H1 (cell line): ENCODE data around the gene ECI1. TPM values are rescaled to one million over a fixed set of nuclear protein-coding genes. Genes with fewer than 3 reads are reported as not detected.

Source experiments
- CTCF ChIA-PET: fragments of 300-600 bp; sonication (Branson Sonifier 250); formaldehyde crosslinking; loops from one replicate; lab custom pipeline; 2021; ENCODE audit not compliant: partially characterized antibody; lab: Charles Lee
- POLR2A ChIA-PET: fragments of 300-600 bp; sonication (Branson Sonifier 250); formaldehyde crosslinking; loops from one replicate; lab custom pipeline; 2021; ENCODE audit warnings: inconsistent platforms; ENCODE audit not compliant: partially characterized antibody; lab: Charles Lee
- DNase-seq, 2 experiments: peaks; one replicate each; pipeline versions ENCODE4 v3.0.0 to v3.0.0-alpha.2; 2010 to 2022; ENCODE audit warnings: low spot score in 2 of 2, low read depth in 1 of 2, mixed read lengths in 1 of 2
- FAIRE-seq: peaks from 2 replicates; lab custom pipeline; 2011; peaks lifted over from hg19 to GRCh38; lab: Jason Lieb, UNC
- H2AFZ ChIP-seq: 2 replicates; pipeline ENCODE4 v1.8.1; 2012; ENCODE audit warnings: low read length, inconsistent platforms
- H2AK5ac ChIP-seq: 2 replicates; pipeline ENCODE4 v1.6.1; 2013; ENCODE audit warnings: low read depth, low read length
- H2BK120ac ChIP-seq: replicated peaks from 2 replicates; pipeline ENCODE3; 2013; ENCODE audit warnings: low read depth, low read length, inconsistent platforms
- H2BK12ac ChIP-seq: 2 replicates; pipeline ENCODE4 v1.6.1; 2013; ENCODE audit warnings: low read depth, low read length
- H2BK15ac ChIP-seq: 2 replicates; pipeline ENCODE4 v1.6.1; 2013; ENCODE audit warnings: low read length
- H2BK20ac ChIP-seq: 2 replicates; pipeline ENCODE4 v1.6.1; 2013; ENCODE audit warnings: low read length
- H2BK5ac ChIP-seq: 2 replicates; pipeline ENCODE4 v1.6.1; 2013; ENCODE audit warnings: low read depth, low read length
- H3K14ac ChIP-seq: 2 replicates; pipeline ENCODE4 v1.6.1; 2013; ENCODE audit warnings: inconsistent platforms; ENCODE audit not compliant: insufficient read length
- H3K18ac ChIP-seq: 2 replicates; pipeline ENCODE4 v1.6.1; 2013; ENCODE audit warnings: low read length; ENCODE audit errors: extremely low read depth
- H3K23ac ChIP-seq: 2 replicates; pipeline ENCODE4 v1.6.1; 2013; ENCODE audit warnings: inconsistent platforms; ENCODE audit not compliant: insufficient read length
- H3K23me2 ChIP-seq: 2 replicates; pipeline ENCODE4 v1.6.1; 2013; ENCODE audit warnings: low read depth, low read length
- H3K27ac ChIP-seq: 2 replicates; pipeline ENCODE4 v1.6.1; 2011; ENCODE audit warnings: low read depth, low read length, inconsistent platforms
- H3K27me3 ChIP-seq, 4 experiments: replicated peaks in 1 of 4; 1 replicate in 1 of 4; 2 replicates in 3 of 4; pipeline versions ENCODE4 v1.6.1 to v1.8.1; 2011 to 2013; ENCODE audit warnings: low read length in 3 of 4, mild to moderate bottlenecking in 3 of 4, inconsistent platforms in 2 of 4, mixed read lengths in 2 of 4, moderate library complexity in 1 of 4; ENCODE audit not compliant: control insufficient read depth in 3 of 4, insufficient read depth in 3 of 4; ENCODE audit errors: extremely low read depth in 1 of 4
- H3K36me3 ChIP-seq, 4 experiments: 2 replicates each; pipeline versions ENCODE4 v1.6.1 to v1.8.1; 2011 to 2013; ENCODE audit warnings: mild to moderate bottlenecking in 4 of 4, low read length in 3 of 4, moderate library complexity in 2 of 4, control low read depth in 1 of 4, inconsistent platforms in 1 of 4; ENCODE audit not compliant: insufficient read depth in 4 of 4, control insufficient read depth in 2 of 4
- H3K4ac ChIP-seq: replicated peaks from 2 replicates; pipeline ENCODE3; 2013; ENCODE audit warnings: low read length, low read depth, mixed read lengths, inconsistent platforms; ENCODE audit not compliant: insufficient read length
- H3K4me1 ChIP-seq, 4 experiments: replicated peaks in 1 of 4; 1 replicate in 1 of 4; 2 replicates in 3 of 4; pipeline versions ENCODE4 v1.6.1 to v1.8.1; 2011 to 2013; ENCODE audit warnings: low read length in 3 of 4, inconsistent platforms in 2 of 4, mixed read lengths in 1 of 4; ENCODE audit not compliant: insufficient read depth in 4 of 4, control insufficient read depth in 3 of 4
- H3K4me2 ChIP-seq, 2 experiments: 2 replicates each; pipeline versions ENCODE4 v1.6.1 to v1.8.1; 2011 to 2013; ENCODE audit warnings: low read depth in 2 of 2, low read length in 2 of 2, control low read depth in 1 of 2, inconsistent platforms in 1 of 2, mild to moderate bottlenecking in 1 of 2; ENCODE audit not compliant: insufficient read depth in 1 of 2
- H3K4me3 ChIP-seq, 4 experiments: fragments of 200-600, 300-600 bp in 1 of 4; sonication (generic), shearing (Covaris generic), sonication (Bioruptor Twin) in 1 of 4; 2 replicates each; pipeline versions ENCODE4 v1.5.1 to v1.8.1; 2011 to 2016; ENCODE audit warnings: low read length in 4 of 4, low read depth in 3 of 4, control low read depth in 2 of 4, inconsistent platforms in 2 of 4, mild to moderate bottlenecking in 2 of 4, mixed read lengths in 1 of 4, moderate library complexity in 1 of 4; ENCODE audit not compliant: insufficient read depth in 2 of 4; ENCODE audit errors: extremely low read depth in 1 of 4
- H3K56ac ChIP-seq: replicated peaks from 2 replicates; pipeline ENCODE3; 2013; ENCODE audit warnings: low read depth, mild to moderate bottlenecking, mixed read lengths, low read length, inconsistent platforms; ENCODE audit not compliant: insufficient read length
- H3K79me1 ChIP-seq: 2 replicates; pipeline ENCODE4 v1.6.1; 2013; ENCODE audit warnings: low read depth, low read length, control low read depth
- H3K79me2 ChIP-seq, 2 experiments: 2 replicates each; pipeline versions ENCODE4 v1.6.1 to v1.8.1; 2012 to 2013; ENCODE audit warnings: low read length in 2 of 2, mild to moderate bottlenecking in 2 of 2, inconsistent platforms in 1 of 2; ENCODE audit not compliant: insufficient read depth in 2 of 2, control insufficient read depth in 1 of 2
- H3K9ac ChIP-seq, 4 experiments: replicated peaks in 1 of 4; 1 replicate in 1 of 4; 2 replicates in 3 of 4; pipeline versions ENCODE4 v1.6.1 to v1.8.1; 2011 to 2013; ENCODE audit warnings: low read depth in 3 of 4, low read length in 3 of 4, control low read depth in 2 of 4, mild to moderate bottlenecking in 2 of 4, moderate library complexity in 2 of 4, inconsistent platforms in 1 of 4; ENCODE audit errors: extremely low read depth in 1 of 4
- H3K9me3 ChIP-seq, 2 experiments: 2 replicates each; pipeline versions ENCODE4 v1.6.1 to v1.8.1; 2012 to 2013; ENCODE audit warnings: mild to moderate bottlenecking in 2 of 2, moderate library complexity in 2 of 2, control low read depth in 1 of 2, inconsistent platforms in 1 of 2, low read depth in 1 of 2, low read length in 1 of 2, mixed read lengths in 1 of 2; ENCODE audit not compliant: insufficient read depth in 2 of 2
- H4K20me1 ChIP-seq, 2 experiments: replicated peaks in 1 of 2; 2 replicates each; pipeline versions ENCODE3 to v1.8.1; 2011 to 2013; ENCODE audit warnings: inconsistent platforms in 2 of 2, low read length in 2 of 2, mild to moderate bottlenecking in 1 of 2; ENCODE audit not compliant: insufficient read depth in 2 of 2, control insufficient read depth in 1 of 2
- H4K5ac ChIP-seq: 2 replicates; pipeline ENCODE4 v1.6.1; 2013; ENCODE audit warnings: low read length, low read depth, mixed read lengths, inconsistent platforms; ENCODE audit not compliant: insufficient read length
- H4K8ac ChIP-seq: 2 replicates; pipeline ENCODE4 v1.8.0; 2013; ENCODE audit warnings: mild to moderate bottlenecking, moderate library complexity, low read length, inconsistent platforms; ENCODE audit not compliant: insufficient read depth; ENCODE audit errors: extremely low read depth
- H4K91ac ChIP-seq: replicated peaks from 2 replicates; pipeline ENCODE3; 2013; ENCODE audit warnings: low read length, mixed read lengths, inconsistent platforms; ENCODE audit not compliant: insufficient read length
- PHF8 ChIP-seq: fragments of 200-600 bp; sonication (generic); conservative IDR thresholded peaks from 2 replicates; pipeline ENCODE4 v1.7.1; 2012; ENCODE audit warnings: low read depth, mild to moderate bottlenecking, inconsistent platforms, low read length, moderate library complexity
- WGBS, 2 experiments: shearing (Covaris generic) in 1 of 2; methylation state at CpG; one replicate each; pipeline versions ENCODE4 v1.1.6 to v1.1.7; 2013 to 2015; ENCODE audit warnings: low lambda C conversion rate in 2 of 2, mixed read lengths in 2 of 2, inconsistent platforms in 1 of 2, low coverage in 1 of 2, missing lambda C conversion rate in 1 of 2; ENCODE audit not compliant: insufficient replicate concordance in 2 of 2, insufficient coverage in 1 of 2, insufficient read length in 1 of 2; ENCODE audit errors: extremely low coverage in 1 of 2, missing lambda C conversion rate in 1 of 2; 5-methylcytosine and 5-hydroxymethylcytosine counted together
- polyA plus RNA-seq, 7 experiments: library from polyadenylated mRNA; depleted of rRNA in 3 of 7; stranded (reverse) in 5 of 7; unstranded in 2 of 7; fragments of >200 nt in 5 of 7; fragments of 200-250 nt in 2 of 7; gene quantifications; 1 replicate in 5 of 7; 2 replicates in 1 of 7; 4 replicates in 1 of 7; pipeline versions ENCODE4 v1.2.1 to v1.2.3, GENCODE V29; 2011 to 2013; ENCODE audit warnings: missing spikeins in 2 of 7, mixed read lengths in 2 of 7
- total RNA-seq: library from RNA; stranded (reverse); fragmentation: NEBNext Ultra II Directional; extraction: Animal tissue kit (Norgen Biotek cat#: 25700); gene quantifications from 2 replicates; pipeline ENCODE4 v1.2.1, GENCODE V29; 2021

The ECI1 gene
- total and polyA plus RNA-seq, 2 of the 8 experiments (the other 6 are each of a cell fraction or from before 2014, with no cell fraction given) = 79.5 to 151 TPM

- Histone ChIP-seq H2BK12ac (no peak overlapping the region), H3K4ac (no peak overlapping the region), H2BK120ac (no peak overlapping the region), H3K27ac (no peak overlapping the region), H2AFZ (no peak overlapping the region), H4K5ac (no peak overlapping the region), H2BK20ac (no peak overlapping the region), H3K56ac (no peak overlapping the region), H4K20me1 (peaks cover 9 to 13% of the 10 kb centered on the region in 2 experiments), H4K91ac (no peak overlapping the region), H3K23ac (no peak overlapping the region), H3K4me1 (no peaks in the 10 kb centered on the region), H3K9ac (no peak overlapping the region), H3K27me3 (no peaks in the 10 kb centered on the region), H2AK5ac (no peak overlapping the region), H2BK5ac (no peak overlapping the region), H3K36me3 (peaks cover 0 to 15% (median 2%) of the 10 kb centered on the region in 4 experiments; a peak in 3 of 8 replicates), H2BK15ac (no peak overlapping the region), H3K23me2 (no peaks in the 10 kb centered on the region), H3K18ac (no peak overlapping the region), H3K14ac (no peak overlapping the region), H3K79me2 (peaks cover 3 to 29% of the 10 kb centered on the region in 2 experiments; a peak in 2 of 4 replicates), H4K8ac (no peak overlapping the region), H3K4me3 (no peak overlapping the region), H3K4me2 (no peak overlapping the region), H3K9me3 (no peaks in the 10 kb centered on the region), H3K79me1 (peaks cover 3% of the 10 kb centered on the region; the same call in 1 of the 2 replicates)
- 87% methylated on average over 9 of the region's 9 CpGs; no CpG with 5 or more reads in 1 of the 2 experiments for WGBS, 2 experiments
- ChIA-PET POLR2A (interaction anchor here (0.8 to 6.7 kb wide), 13 partner anchors 9 to 243 kb away, joined by 3 to 37 read pairs (median 5); partner anchors contain the start of genes BRICD5, DNASE1L2, ECI1 and PGP), CTCF (interaction anchor here (1.1 to 2.8 kb wide), 4 partner anchors 11 to 37 kb away, joined by 3 to 10 read pairs (median 4); partner anchors contain the start of gene ECI1)
- FAIRE-seq (no peak), DNase-seq (no peak)
- TF ChIP-seq PHF8 = no peak
Observed at GRCh38 chr16:2226245-2226793, 25.1 kb downstream of the ECI1 start.
